Measurements from ENCODE around the gene WDR48.

Gene WDR48

GRCh38 chr3:39019299-39019698 lies 32.5 kb upstream of the WDR48 start:
- no peak for TF ChIP-seq CTCF (IDR thresholded peaks at IDR 0.05; ENCODE audit: low read depth, low read length)
- DNase-seq (ENCODE audit: low read depth in 2 of 2), result no peak
- H3K4me3 ChIP-seq (replicated peaks in 1 of 2; ENCODE audit: low read depth in 2 of 2, low read length in 2 of 2), result no peak overlapping the region

- DNase-seq (ENCODE audit: low read depth in 2 of 2), result no peak
- no peak overlapping the region for H3K4me3 ChIP-seq (replicated peaks in 1 of 2; ENCODE audit: low read depth in 2 of 2, low read length in 2 of 2)
- TF ChIP-seq CTCF (IDR thresholded peaks at IDR 0.05; ENCODE audit: low read depth, low read length), result no peak
These were observed 30.8 kb upstream of the WDR48 start for GRCh38 chr3:39021029-39021428.

GRCh38 chr3:39021465-39022285 lies 30.1 kb upstream of the WDR48 start:
- DNase-seq (ENCODE audit: low read depth in 2 of 2), result no peak
- H3K4me3 ChIP-seq (replicated peaks in 1 of 2; ENCODE audit: low read depth in 2 of 2, low read length in 2 of 2), result no peak overlapping the region
- no peak for TF ChIP-seq CTCF (IDR thresholded peaks at IDR 0.05; ENCODE audit: low read depth, low read length)

GRCh38 chr3:39022286-39022630 lies 29.6 kb upstream of the WDR48 start:
- no peak for DNase-seq (ENCODE audit: low read depth in 2 of 2)
- no peak overlapping the region for H3K4me3 ChIP-seq (replicated peaks in 1 of 2; ENCODE audit: low read depth in 2 of 2, low read length in 2 of 2)
- no peak for TF ChIP-seq CTCF (IDR thresholded peaks at IDR 0.05; ENCODE audit: low read depth, low read length)

GRCh38 chr3:39024497-39024896 lies 27.3 kb upstream of the WDR48 start:
- no peak for DNase-seq (ENCODE audit: low read depth in 2 of 2)
- no peak overlapping the region for H3K4me3 ChIP-seq (replicated peaks in 1 of 2; ENCODE audit: low read depth in 2 of 2, low read length in 2 of 2)
- no peak for TF ChIP-seq CTCF (IDR thresholded peaks at IDR 0.05; ENCODE audit: low read depth, low read length)

- peak; percentile 6 to 34 for DNase-seq (ENCODE audit: low read depth in 2 of 2)
- H3K4me3 ChIP-seq (replicated peaks in 1 of 2; ENCODE audit: low read depth in 2 of 2, low read length in 2 of 2), result no peak overlapping the region
- no peak for TF ChIP-seq CTCF (IDR thresholded peaks at IDR 0.05; ENCODE audit: low read depth, low read length)
These were observed 26.4 kb upstream of the WDR48 start for GRCh38 chr3:39025222-39025970.

All from cardiac fibroblast (primary cell).